ENCODE data around the gene SYNE3.

SYNE3 gene

GRCh38 chr14:95504135-95505029 lies 12.1 kb downstream of the SYNE3 start:
- no peak for DNase-seq

- no peak for DNase-seq
Observed at GRCh38 chr14:95503365-95504134, 12.9 kb downstream of the SYNE3 start.

GRCh38 chr14:95502381-95502950 lies 14.0 kb downstream of the SYNE3 start:
- no peak for DNase-seq

GRCh38 chr14:95500772-95501401 lies 15.6 kb downstream of the SYNE3 start:
- no peak for DNase-seq

- no peak for DNase-seq
Observed at GRCh38 chr14:95500201-95500681, 16.2 kb downstream of the SYNE3 start.

- no peak for DNase-seq
Observed at GRCh38 chr14:95499354-95499750, 17.1 kb downstream of the SYNE3 start.

GRCh38 chr14:95498622-95499353 lies 17.7 kb downstream of the SYNE3 start:
- DNase-seq = no peak

GRCh38 chr14:95497561-95498011 lies 18.9 kb downstream of the SYNE3 start:
- DNase-seq = peak; percentile 52

- no peak for DNase-seq
Observed at GRCh38 chr14:95496690-95497259, 19.7 kb downstream of the SYNE3 start.

GRCh38 chr14:95496111-95496681 lies 20.3 kb downstream of the SYNE3 start:
- no peak for DNase-seq

GRCh38 chr14:95495538-95496025 lies 20.9 kb downstream of the SYNE3 start:
- no peak for DNase-seq

GRCh38 chr14:95495076-95495475 lies 21.4 kb downstream of the SYNE3 start:
- no peak for DNase-seq

- no peak for DNase-seq
Observed at GRCh38 chr14:95494456-95494855, 22.0 kb downstream of the SYNE3 start.

- DNase-seq = no peak
Observed at GRCh38 chr14:95493976-95494375, 22.5 kb downstream of the SYNE3 start.

- no peak for DNase-seq
Observed at GRCh38 chr14:95493503-95493902, 22.9 kb downstream of the SYNE3 start.

- no peak for DNase-seq
Observed at GRCh38 chr14:95491936-95492608, 24.4 kb downstream of the SYNE3 start.

- DNase-seq = no peak
Observed at GRCh38 chr14:95490727-95491451, 25.6 kb downstream of the SYNE3 start.

GRCh38 chr14:95490138-95490509 lies 26.3 kb downstream of the SYNE3 start:
- DNase-seq = no peak

GRCh38 chr14:95489214-95490137 lies 27.0 kb downstream of the SYNE3 start:
- DNase-seq = no peak

Data from retina (tissue), 1 donor.